Panc1 (cell line): ENCODE results near the gene KAZALD1. TPM values are rescaled to one million over a fixed set of nuclear protein-coding genes. Genes with fewer than 3 reads are reported as not detected.

Experiments used
- ATAC-seq: fragments of 200-7000 bp; cut with Tn5 transposase; 2 replicates; pipeline ENCODE4 v1.9.1; 2020; ENCODE audit warnings: mild to moderate bottlenecking, moderate library complexity
- BruUV-seq: library from RNA; stranded (reverse); fragments of 400-500 nt; replicated peaks from 2 replicates; lab custom pipeline; 2021; lab: Mats Ljungman, UMichigan
- CTCF ChIA-PET: fragments of 300-600 bp; sonication (Branson Sonifier 250); formaldehyde crosslinking; loops from one replicate; lab custom pipeline; 2022; ENCODE audit warnings: antibody characterized with exemption; lab: Charles Lee
- POLR2A ChIA-PET: fragments of 300-600 bp; sonication (Branson Sonifier 250); formaldehyde crosslinking; loops from one replicate; lab custom pipeline; 2022; ENCODE audit warnings: antibody characterized with exemption; lab: Charles Lee
- DNase-seq: peaks from one replicate; pipeline ENCODE4 v3.0.0-alpha.2; 2010; ENCODE audit warnings: low read depth, low spot score
- H3K27ac ChIP-seq: 2 replicates; pipeline ENCODE4 v1.5.1; 2011; ENCODE audit warnings: mild to moderate bottlenecking, low read length, inconsistent platforms
- H3K27me3 ChIP-seq: fragments of 200-500 bp; sonication (Bioruptor generic); 2 replicates; pipeline ENCODE4 v1.6.0; 2014; ENCODE audit warnings: low read length, inconsistent platforms; ENCODE audit not compliant: control insufficient read depth, insufficient read depth
- H3K36me3 ChIP-seq: fragments of 200-500 bp; sonication (Bioruptor generic); 2 replicates; pipeline ENCODE4 v1.5.1; 2014; ENCODE audit warnings: inconsistent platforms, mild to moderate bottlenecking, low read length, moderate library complexity; ENCODE audit not compliant: control insufficient read depth, insufficient read depth
- H3K4me1 ChIP-seq: 2 replicates; pipeline ENCODE4 v1.5.1; 2011; ENCODE audit warnings: inconsistent platforms, mild to moderate bottlenecking, low read length, moderate library complexity; ENCODE audit not compliant: control insufficient read depth, insufficient read depth
- H3K4me3 ChIP-seq, 2 experiments: 2 replicates each; pipeline ENCODE4 v1.5.1; 2011 to 2012; ENCODE audit warnings: low read depth in 2 of 2, low read length in 2 of 2, mild to moderate bottlenecking in 2 of 2, inconsistent platforms in 1 of 2, moderate library complexity in 1 of 2
- H3K9me3 ChIP-seq: fragments of 200-500 bp; sonication (Bioruptor generic); 2 replicates; pipeline ENCODE4 v1.5.1; 2014; ENCODE audit warnings: low read depth, mild to moderate bottlenecking, inconsistent platforms, low read length, moderate library complexity; ENCODE audit not compliant: control insufficient read depth, insufficient read depth
- POLR2AphosphoS5 ChIP-seq: IDR thresholded peaks from 2 replicates; pipeline ENCODE4 v1.6.1; 2012; ENCODE audit warnings: mild to moderate bottlenecking, low read depth, low read length, moderate library complexity
- SIN3A ChIP-seq: IDR thresholded peaks from 2 replicates; pipeline ENCODE4 v1.6.1; 2012; ENCODE audit warnings: low read depth, mild to moderate bottlenecking, low read length, moderate library complexity, borderline replicate concordance; ENCODE audit not compliant: insufficient read depth
- TCF7L2 ChIP-seq: IDR thresholded peaks from 2 replicates; pipeline ENCODE4 v1.6.1; 2011; ENCODE audit warnings: mild to moderate bottlenecking, low read depth, low read length, inconsistent platforms
- in situ Hi-C: cut with HindIII; loops from 2 replicates; pipeline ENCODE4 v1.10.0; 2016; ENCODE audit warnings: low sequenced_read_pairs, low pct_unique_long_range_greater_than_20kb
- intact Hi-C: fragments of 100-400 bp; cut with micrococcal nuclease; formaldehyde crosslinking; loops from one replicate; pipeline ENCODE4 v1.10.0; 2022; ENCODE audit not compliant: unreplicated experiment
- total RNA-seq: library from RNA; stranded (reverse); gene quantifications from one replicate; pipeline ENCODE4 v1.2.1, GENCODE V29; 2021; ENCODE audit not compliant: unreplicated experiment
- TF ChIP-seq, protein P1 (sequence below), 2 experiments: IDR thresholded peaks; 2 replicates each; pipeline ENCODE4 v1.6.1; 2011 to 2012; ENCODE audit warnings: low read depth in 2 of 2, control low read depth in 1 of 2, low read length in 1 of 2, mild to moderate bottlenecking in 1 of 2, moderate library complexity in 1 of 2; ENCODE audit not compliant: insufficient read depth in 1 of 2
- TF ChIP-seq, protein P2 (sequence below): fragments of 450-650 bp; IDR thresholded peaks from 2 replicates; pipeline ENCODE4 v1.5.1; 2017; ENCODE audit warnings: mild to moderate bottlenecking

Gene KAZALD1
- total RNA-seq, 1 experiment from 2014 or later = 21.2 TPM

DNA sequence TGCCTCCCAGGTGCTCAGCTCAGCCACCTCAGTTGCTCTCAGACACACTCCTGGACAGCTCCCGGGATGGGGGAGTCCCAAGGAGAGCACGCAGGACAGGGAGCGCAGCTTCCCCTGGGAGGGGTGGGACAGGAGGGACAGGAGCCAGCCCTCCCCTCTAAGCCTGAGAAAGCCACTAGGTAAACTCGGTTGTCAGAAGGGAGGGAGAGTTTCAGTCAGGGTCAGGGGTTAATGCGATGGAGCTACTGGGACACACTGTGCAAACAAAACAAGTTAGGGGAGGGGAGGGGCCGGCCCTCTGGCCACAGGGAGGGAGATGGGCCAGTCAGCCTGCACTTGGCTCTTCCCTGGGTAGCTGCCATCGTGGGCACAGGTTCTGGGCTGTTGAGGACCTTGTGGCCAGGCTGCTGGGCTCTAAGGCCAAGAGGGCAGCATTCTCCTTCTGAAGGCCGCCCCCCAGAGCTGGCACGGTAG is 31.1 kb downstream of the KAZALD1 start:
- CTCF ChIA-PET = interaction anchor here (0.5 to 8.2 kb wide), 2 partner anchors 43 to 48 kb away, joined by 3 to 206 read pairs; no protein-coding TSS in a partner anchor
- in situ Hi-C loops = no loop called here
- no peak for ATAC-seq
- TF ChIP-seq SIN3A (no peak), POLR2AphosphoS5 (no peak)
- TF ChIP-seq, protein P1, sequence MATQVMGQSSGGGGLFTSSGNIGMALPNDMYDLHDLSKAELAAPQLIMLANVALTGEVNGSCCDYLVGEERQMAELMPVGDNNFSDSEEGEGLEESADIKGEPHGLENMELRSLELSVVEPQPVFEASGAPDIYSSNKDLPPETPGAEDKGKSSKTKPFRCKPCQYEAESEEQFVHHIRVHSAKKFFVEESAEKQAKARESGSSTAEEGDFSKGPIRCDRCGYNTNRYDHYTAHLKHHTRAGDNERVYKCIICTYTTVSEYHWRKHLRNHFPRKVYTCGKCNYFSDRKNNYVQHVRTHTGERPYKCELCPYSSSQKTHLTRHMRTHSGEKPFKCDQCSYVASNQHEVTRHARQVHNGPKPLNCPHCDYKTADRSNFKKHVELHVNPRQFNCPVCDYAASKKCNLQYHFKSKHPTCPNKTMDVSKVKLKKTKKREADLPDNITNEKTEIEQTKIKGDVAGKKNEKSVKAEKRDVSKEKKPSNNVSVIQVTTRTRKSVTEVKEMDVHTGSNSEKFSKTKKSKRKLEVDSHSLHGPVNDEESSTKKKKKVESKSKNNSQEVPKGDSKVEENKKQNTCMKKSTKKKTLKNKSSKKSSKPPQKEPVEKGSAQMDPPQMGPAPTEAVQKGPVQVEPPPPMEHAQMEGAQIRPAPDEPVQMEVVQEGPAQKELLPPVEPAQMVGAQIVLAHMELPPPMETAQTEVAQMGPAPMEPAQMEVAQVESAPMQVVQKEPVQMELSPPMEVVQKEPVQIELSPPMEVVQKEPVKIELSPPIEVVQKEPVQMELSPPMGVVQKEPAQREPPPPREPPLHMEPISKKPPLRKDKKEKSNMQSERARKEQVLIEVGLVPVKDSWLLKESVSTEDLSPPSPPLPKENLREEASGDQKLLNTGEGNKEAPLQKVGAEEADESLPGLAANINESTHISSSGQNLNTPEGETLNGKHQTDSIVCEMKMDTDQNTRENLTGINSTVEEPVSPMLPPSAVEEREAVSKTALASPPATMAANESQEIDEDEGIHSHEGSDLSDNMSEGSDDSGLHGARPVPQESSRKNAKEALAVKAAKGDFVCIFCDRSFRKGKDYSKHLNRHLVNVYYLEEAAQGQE (IDR thresholded peaks at IDR 0.05; ENCODE audit: insufficient read depth in 1 of 2, low read depth in 2 of 2, low read length in 1 of 2) = 0 out of 4 replicates have a peak, but pooled peaks of 1 of the 2 experiments have one; percentile 9
- DNase-seq = no peak
- Histone ChIP-seq H3K4me1 (no peaks in the 10 kb centered on the region), H3K36me3 (no peaks in the 10 kb centered on the region), H3K27ac (no peak overlapping the region), H3K27me3 (no peaks in the 10 kb centered on the region), H3K9me3 (no peaks in the 10 kb centered on the region), H3K4me3 (no peak overlapping the region)
- BruUV-seq = no TSS peak
- intact Hi-C loops = no loop called here
- POLR2A ChIA-PET = no interaction called here

DNA sequence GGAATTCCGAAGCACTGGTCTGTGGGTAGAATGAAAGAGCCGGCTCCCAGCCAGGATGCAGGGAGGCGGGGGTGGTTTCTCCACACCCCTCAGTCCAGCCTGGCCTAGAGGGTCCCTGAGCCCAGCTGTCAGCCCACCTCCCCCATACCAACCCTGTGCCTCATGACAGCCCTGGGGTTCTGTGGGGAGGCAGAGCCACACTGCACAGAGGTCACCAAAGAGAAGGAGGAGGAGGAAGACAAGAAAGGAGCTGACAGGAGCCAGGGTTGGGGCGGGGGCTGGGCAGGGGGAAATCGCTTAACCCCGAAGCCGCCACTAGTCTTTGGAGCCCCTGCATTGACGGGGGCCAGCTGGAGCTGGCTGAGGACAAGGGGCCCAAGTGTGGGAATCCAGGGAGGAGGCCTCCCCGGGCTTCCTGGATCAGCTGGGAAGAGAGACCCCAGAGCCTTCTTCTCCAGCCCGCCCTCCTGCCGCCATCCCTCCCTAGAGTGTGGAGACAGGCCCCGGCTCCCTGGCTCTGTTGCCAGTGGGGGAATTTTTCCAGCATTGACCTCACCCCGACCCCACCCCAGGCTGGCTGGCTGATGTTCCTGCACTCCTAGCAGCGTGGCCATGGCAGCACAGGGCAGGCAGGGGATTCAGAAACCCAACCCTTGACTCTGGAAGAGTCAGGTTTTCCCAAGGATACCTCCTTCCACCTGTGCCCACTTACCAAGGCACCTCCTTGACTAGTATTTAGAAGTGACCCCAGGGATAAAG is 32.5 kb downstream of the KAZALD1 start:
- Histone ChIP-seq H3K4me1 (no peaks in the 10 kb centered on the region), H3K27me3 (no peaks in the 10 kb centered on the region), H3K36me3 (no peaks in the 10 kb centered on the region), H3K27ac (no peak overlapping the region), H3K4me3 (no peak overlapping the region), H3K9me3 (no peaks in the 10 kb centered on the region)
- no TSS peak for BruUV-seq
- DNase-seq (no peak), ATAC-seq (no peak)
- ChIA-PET CTCF (interaction anchor here (1.1 to 8.2 kb wide), 6 partner anchors 10 to 687 kb away, joined by 3 to 206 read pairs (median 6); no protein-coding TSS in a partner anchor), POLR2A (interaction anchor here (0.6 kb wide), 1 partner anchor 172 kb away, joined by 4 read pairs; no protein-coding TSS in a partner anchor)
- intact Hi-C loops = no loop called here
- in situ Hi-C loops = no loop called here
- TF ChIP-seq, protein P2, sequence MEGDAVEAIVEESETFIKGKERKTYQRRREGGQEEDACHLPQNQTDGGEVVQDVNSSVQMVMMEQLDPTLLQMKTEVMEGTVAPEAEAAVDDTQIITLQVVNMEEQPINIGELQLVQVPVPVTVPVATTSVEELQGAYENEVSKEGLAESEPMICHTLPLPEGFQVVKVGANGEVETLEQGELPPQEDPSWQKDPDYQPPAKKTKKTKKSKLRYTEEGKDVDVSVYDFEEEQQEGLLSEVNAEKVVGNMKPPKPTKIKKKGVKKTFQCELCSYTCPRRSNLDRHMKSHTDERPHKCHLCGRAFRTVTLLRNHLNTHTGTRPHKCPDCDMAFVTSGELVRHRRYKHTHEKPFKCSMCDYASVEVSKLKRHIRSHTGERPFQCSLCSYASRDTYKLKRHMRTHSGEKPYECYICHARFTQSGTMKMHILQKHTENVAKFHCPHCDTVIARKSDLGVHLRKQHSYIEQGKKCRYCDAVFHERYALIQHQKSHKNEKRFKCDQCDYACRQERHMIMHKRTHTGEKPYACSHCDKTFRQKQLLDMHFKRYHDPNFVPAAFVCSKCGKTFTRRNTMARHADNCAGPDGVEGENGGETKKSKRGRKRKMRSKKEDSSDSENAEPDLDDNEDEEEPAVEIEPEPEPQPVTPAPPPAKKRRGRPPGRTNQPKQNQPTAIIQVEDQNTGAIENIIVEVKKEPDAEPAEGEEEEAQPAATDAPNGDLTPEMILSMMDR = no peak

DNA sequence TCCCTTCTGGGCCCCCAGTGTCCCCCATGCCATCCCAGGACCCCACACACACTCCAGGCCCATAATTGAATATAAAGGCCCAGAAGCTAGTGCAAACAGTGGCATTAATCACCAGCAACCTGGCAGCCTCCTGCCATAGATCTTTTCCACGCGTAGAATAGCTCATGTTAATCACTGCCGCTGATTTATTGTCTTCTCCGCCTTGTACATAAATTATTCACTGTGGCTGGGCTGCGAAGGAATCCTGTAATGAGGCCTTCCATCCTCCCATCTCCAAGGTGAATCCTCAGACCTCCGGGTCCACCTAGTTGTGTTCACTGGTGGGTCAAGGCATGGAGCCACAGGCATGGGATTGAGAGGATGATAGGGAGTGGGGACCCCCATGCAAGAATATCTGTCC is 33.2 kb downstream of the KAZALD1 start:
- BruUV-seq = no TSS peak
- intact Hi-C loops (loop anchor here (1.0 kb wide), 1 partner anchor 47 kb away; no protein-coding TSS in a partner anchor), in situ Hi-C loops (no loop called here)
- TF ChIP-seq SIN3A = no peak
- no peak for TF ChIP-seq POLR2AphosphoS5
- no peak for TF ChIP-seq TCF7L2
- TF ChIP-seq, protein P2 = no peak
- TF ChIP-seq, protein P1 (IDR thresholded peaks at IDR 0.05; ENCODE audit: insufficient read depth in 1 of 2, low read depth in 2 of 2, low read length in 1 of 2) = no peak
- ChIA-PET CTCF (interaction anchor here (0.6 to 8.2 kb wide), 18 partner anchors 11 to 686 kb away, joined by 3 to 206 read pairs (median 4); partner anchors contain the start of gene KAZALD1), POLR2A (interaction anchor here (0.7 kb wide), 2 partner anchors 36 to 46 kb away, joined by 3 read pairs; partner anchors contain the start of gene TLX1)
- no peak overlapping the region for H3K4me3 ChIP-seq
- no peaks in the 10 kb centered on the region for H3K36me3 ChIP-seq
- DNase-seq (no peak), ATAC-seq (no peak)
- no peaks in the 10 kb centered on the region for H3K4me1 ChIP-seq
- H3K27me3 ChIP-seq = no peaks in the 10 kb centered on the region
- no peak overlapping the region for H3K27ac ChIP-seq
- no peaks in the 10 kb centered on the region for H3K9me3 ChIP-seq
